GM19395 (cell line): Measurements from ENCODE around the gene KCTD8.
"Not testable (repeated sequence)": the region's sequence is repeated elsewhere in the genome, so short reads cannot be mapped to it uniquely, and the experiment has no call there.

ENCODE experiments used
- ATAC-seq: cut with Tn5 transposase; IDR thresholded peaks from one replicate; pipeline ENCODE4 v1.9.1; 2021; ENCODE audit warnings: mild to moderate bottlenecking, moderate library complexity; ENCODE audit not compliant: unreplicated experiment

The KCTD8 gene

DNA sequence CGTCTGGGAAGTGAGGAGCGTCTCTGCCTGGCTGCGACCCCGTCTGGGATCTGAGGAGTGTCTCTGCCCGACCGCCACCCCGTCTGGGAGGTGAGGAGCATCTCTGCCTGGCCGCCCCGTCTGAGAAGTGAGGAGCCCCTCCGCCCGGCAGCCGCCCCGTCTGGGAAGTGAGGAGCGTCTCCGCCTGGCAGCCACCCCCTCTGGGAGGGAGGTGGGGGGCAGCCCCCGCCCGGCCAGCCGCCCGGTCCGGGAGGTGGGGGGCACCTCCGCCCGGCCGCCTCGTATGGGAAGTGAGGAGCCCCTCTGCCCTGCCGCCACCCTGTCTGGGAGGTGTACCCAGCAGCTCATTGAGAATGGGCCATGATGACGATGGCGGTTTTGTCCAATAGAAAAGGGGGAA, 280.8 kb downstream of the KCTD8 start:
- not testable (repeated sequence) for ATAC-seq

DNA sequence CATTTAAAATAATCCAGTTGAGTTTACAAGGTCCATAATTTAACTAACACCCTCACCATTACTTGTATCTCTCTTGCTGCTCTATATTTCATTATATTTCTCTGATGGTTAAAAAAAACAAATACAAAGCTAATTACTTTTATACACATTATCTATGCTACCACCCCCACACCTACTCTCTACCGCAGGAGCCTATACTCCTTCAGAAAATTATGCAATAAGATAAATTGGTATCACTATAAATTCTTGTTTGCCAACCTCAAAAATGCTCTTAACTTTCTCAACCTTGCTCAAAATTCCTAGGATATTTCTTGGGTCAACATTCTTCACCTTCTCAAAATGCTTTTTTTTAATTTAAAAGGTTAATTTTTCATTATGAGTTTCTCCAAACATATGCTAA, 282.7 kb downstream of the KCTD8 start:
- no peak for ATAC-seq

DNA sequence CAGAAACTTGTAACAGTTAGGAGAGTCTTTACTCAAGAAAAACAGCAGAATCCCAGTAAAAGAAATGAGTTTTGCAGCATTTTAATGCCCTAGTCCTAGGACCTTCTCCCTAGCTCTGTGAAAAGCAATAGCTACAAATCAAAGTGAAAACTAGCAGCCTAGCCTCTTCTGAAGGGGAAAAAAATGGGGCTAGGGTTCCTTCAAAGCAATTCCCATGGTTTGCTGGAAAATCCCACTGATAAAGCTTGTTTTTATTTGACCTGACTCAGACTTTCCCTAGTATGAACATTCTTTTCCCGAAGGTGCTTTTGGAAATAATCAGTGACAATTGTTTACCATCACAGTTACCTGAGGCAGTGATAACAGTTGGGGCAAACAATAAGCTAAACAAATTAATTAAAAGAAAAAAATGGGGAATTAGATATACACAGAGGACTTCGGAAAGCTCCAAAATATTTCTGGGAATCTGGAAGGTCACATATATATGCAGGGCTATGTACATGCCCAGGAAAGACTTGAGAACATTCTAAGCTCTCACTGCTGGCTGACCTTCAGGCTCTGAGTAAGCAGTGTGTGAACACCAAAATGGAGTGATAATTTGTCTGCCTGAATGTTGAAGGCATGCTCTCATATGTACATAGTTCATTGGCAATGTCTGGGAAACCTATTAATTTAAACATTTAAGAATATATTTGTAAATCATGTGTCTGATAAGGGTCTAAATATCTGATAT, 285.9 kb downstream of the KCTD8 start:
- ATAC-seq: no peak

DNA sequence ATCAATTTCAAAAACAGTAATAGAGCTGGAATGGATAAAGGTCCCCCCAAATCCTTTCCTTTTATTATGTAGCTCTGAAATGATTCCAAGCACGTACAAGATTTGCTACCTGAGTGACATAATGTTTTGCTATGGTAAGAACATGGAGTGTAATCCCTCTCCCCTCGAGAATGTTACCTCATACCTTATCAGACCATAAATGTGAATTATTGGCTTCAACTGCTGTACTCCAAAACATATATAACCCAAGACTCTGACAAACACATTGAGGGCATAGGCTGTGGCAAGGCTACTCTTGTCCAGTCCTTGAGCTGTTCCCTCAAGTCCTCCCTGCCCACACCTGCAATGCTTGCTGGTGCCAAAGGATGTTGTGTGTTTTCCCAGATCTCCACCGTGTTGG, 286.9 kb downstream of the KCTD8 start:
- ATAC-seq: no peak

DNA sequence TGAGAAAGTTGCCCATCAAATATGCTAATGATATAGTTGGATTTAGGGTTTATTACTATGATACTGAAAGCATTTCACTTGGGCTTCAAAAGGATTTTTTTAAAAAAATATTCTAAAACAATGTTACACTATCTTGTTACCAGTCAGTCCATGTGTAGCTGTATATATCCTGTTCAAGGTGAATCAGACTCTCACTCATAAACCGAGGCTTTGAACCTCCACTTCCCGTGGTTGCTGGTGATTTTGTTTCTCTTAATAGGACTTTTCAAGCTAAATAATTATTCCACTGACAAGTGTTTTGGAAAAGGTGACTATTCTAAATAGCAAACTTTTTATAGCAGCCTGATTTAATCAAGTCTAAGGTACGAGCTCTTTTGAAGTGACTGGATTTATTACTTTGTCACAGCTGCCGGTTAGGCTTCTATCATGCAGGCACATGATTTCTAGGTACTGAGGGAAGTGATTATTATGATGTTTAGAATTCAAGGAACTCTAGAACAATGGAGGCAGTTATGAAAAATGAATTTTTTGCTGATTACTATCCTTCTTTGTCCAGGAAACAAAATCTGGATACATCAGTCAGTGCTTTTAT, 287.7 kb downstream of the KCTD8 start:
- no peak for ATAC-seq

DNA sequence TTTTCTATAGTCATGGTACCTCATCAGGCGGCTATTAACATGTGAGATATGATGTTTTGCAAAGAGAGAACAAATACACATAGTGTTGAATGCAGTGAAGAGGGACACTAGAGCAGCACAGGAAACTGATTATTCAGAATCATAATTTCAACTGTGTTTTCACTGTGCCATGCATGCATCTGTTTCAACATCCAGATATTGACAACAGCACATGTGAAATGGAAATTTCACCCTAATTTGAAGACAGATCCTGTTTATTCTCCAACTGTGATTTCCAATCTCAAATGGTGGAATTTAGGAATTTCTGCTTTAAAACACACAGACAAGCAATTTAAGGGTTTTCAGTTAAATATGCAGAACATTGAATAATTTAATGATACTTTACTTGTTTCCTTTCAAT, 288.6 kb downstream of the KCTD8 start:
- ATAC-seq: no peak

DNA sequence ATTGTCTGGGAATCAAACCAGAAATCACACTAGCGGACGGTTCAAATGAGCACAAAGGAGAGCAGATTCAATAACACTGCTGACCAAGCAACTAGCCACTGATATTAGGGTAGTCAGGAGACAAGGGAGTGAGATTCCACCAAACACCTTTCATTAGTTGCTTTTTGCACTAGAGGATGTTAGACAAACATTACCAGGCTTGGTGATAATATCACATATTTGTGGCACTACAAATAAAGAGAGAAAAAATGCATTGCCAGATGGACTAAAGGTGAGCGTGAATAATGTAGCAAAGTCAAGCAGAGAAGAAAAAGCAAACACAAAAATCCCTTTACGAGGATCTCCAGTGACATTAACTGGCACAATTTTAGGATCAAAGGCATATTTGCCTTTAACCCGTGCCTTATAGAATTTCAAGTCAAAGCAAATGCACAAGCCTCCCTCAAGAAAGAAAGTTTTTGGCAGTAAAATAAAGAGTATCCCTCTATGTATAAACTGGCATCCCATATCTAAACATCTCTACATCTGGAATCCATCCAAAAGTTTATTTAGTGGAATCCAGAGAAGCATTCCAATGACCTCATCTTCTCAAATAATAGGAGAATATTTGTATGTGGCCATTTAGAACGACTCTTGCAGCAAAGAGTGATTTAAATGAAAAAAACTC, 290.9 kb downstream of the KCTD8 start:
- no peak for ATAC-seq

DNA sequence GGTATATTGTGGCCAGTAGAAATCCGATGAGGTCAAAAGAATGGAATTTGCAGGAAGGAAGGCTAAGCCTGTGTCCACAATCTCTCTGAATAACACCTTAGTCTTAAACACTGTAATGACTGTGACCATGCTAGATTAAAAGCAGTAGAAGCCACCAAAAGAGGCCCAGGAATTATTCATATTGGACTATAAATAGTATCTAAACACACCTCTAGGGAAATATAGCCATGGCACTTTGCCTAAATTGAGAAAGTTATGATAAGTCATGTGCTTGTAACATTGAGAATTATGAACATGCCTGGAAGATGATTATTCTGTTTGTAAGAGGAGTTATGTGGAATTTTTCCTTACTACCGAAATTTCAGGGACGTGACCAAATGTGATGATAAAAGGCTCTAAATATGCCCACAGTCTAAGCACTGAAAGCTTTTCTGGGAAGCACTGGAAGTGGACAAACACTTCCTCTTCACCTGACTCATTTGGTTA, 298.5 kb downstream of the KCTD8 start:
- no peak for ATAC-seq

DNA sequence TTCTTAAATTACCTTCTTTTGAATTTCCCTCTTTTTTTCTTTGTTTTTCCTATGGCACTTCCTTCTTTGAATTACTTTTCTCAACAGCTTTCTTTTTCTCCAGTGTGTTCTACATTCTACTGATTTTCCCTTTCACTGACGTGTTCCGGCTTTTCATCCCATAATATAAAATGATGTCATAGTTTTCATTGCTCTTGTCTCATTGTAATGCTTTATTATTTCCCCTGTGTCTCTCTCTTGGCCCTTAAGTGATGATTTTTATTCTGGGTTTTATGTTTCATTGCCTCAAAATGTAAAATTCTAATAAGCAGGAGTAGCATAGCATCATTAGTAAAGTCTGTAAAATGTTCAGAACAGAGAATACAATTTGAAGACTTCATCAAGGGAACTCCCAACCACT, 299.3 kb downstream of the KCTD8 start:
- no peak for ATAC-seq

DNA sequence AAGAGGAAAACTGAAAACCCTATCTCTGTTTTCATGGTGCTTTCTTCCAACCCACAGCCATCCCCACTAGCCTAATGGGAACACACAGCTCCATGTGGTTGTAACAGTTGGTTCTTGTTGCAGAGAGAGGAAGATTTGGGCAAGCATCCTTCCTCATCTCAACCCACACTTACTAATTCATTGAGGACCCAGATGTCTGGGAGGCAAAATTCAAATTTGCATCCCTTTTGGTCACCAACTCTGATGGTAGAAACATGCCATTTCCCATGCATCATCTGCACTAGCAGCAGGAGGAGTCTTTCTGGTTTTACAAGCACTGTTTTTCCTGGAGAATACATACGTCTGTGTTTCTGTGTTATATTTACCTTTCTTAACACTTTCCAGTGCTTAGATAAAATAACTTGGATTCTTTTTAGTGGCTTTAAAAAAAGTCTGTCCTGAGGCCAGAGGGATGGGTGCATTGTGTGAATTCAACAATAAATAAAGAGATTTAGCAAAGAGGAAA, 301.0 kb downstream of the KCTD8 start:
- no peak for ATAC-seq

DNA sequence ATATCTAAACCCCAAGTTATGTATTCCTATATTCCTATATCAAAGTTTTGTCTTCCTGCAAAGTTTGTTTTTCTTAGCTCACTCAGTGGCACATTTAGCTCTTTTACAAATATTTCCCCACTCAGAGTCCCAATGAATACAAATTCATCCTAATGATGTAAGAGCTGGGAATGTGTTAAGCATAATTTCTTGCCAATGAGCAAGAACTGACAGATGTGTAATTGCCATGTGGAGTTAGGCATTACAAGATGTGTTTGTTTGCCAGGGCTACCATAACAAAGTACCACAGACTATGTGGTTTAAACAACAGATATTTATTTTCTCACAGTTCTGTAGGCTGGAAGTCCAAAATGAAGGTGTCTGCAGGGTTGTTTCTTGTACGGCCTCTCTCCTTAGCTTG, 302.1 kb downstream of the KCTD8 start:
- no peak for ATAC-seq

DNA sequence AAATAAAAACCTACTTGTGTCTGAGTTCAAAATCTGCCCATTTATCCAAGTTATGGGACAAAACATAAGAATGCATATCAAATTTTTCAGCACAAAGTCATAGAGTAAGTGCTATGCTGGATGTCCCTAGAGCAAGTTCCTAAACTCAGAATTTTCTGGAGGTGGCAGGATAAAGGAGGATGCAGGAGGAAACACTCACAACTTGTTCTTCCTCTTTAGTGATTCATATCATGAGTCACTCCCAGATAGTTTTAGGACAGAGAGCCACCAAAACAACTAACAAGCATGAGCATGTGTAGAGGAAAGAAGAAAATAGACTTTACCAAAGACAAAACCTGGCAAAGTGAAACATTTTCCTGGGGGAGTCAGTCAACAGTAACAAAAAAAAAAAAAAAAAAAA, 302.7 kb downstream of the KCTD8 start:
- no peak for ATAC-seq

DNA sequence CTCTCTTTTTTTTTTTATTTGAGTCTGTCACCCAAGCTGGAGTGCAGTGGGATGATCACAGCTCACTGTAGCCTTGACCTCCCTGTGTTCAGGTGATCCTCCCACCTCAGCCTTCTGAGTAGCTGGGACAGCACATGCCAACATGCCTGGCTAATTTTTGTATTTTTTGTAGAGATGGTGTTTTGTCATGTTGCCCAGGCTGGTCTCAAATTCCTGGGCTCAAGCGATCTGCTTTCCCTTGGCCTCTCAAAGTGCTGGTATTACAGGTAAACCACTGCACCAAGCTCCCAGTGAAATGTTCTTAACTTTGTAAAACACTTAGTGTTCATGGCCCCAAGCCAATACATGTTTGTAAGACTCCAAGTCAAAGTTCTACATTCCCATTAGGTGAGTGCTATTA, 316.1 kb downstream of the KCTD8 start:
- no peak for ATAC-seq
